PC-9 (cell line): ENCODE measurements around the gene AK9. TPM values are rescaled to one million over a fixed set of nuclear protein-coding genes. Genes with fewer than 3 reads are reported as not detected.

Experiments
- BruUV-seq: library from RNA; stranded (reverse); fragments of 400-500 nt; replicated peaks from 2 replicates; lab custom pipeline; 2021; lab: Mats Ljungman, UMichigan
- CTCF ChIA-PET: fragments of 300-600 bp; sonication (Branson Sonifier 250); formaldehyde crosslinking; loops from one replicate; lab custom pipeline; 2022; ENCODE audit warnings: antibody characterized with exemption; lab: Charles Lee
- POLR2A ChIA-PET: fragments of 300-600 bp; sonication (Branson Sonifier 250); formaldehyde crosslinking; loops from one replicate; lab custom pipeline; 2022; ENCODE audit warnings: antibody characterized with exemption; ENCODE audit not compliant: unreplicated experiment; lab: Charles Lee
- DNase-seq, 2 experiments: peaks; one replicate each; pipeline versions ENCODE4 v3.0.0 to v3.0.0-alpha.2; 2015 to 2022; ENCODE audit warnings: mixed read lengths in 1 of 2
- H2AFZ ChIP-seq: fragments of 200-600 bp; sonication (generic); 2 replicates; pipeline ENCODE4 v1.8.1; 2017; ENCODE audit warnings: antibody characterized with exemption
- H3F3A ChIP-seq: fragments of 200-600 bp; sonication (generic); 2 replicates; pipeline ENCODE4 v1.8.1; 2017; ENCODE audit warnings: antibody characterized with exemption, mild to moderate bottlenecking, low read depth; ENCODE audit not compliant: insufficient read depth
- H3K27ac ChIP-seq: fragments of 200-600 bp; sonication (generic); 2 replicates; pipeline ENCODE4 v1.6.1; 2016; ENCODE audit warnings: mixed run types
- H3K27me3 ChIP-seq: fragments of 200-600 bp; sonication (generic); 2 replicates; pipeline ENCODE4 v1.6.1; 2016; ENCODE audit warnings: low read depth, mixed run types; ENCODE audit not compliant: insufficient read depth
- H3K36me3 ChIP-seq: fragments of 200-600 bp; sonication (generic); 2 replicates; pipeline ENCODE4 v1.6.1; 2016; ENCODE audit warnings: low read depth, mixed run types
- H3K4me1 ChIP-seq: fragments of 200-600 bp; sonication (generic); replicated peaks from 2 replicates; pipeline ENCODE4 v1.6.1; 2016; ENCODE audit warnings: mixed run types; ENCODE audit not compliant: insufficient read depth
- H3K4me2 ChIP-seq: fragments of 200-600 bp; sonication (generic); 2 replicates; pipeline ENCODE4 v1.6.1; 2017; ENCODE audit warnings: mixed run types
- H3K4me3 ChIP-seq: fragments of 200-600 bp; sonication (generic); 2 replicates; pipeline ENCODE4 v1.6.1; 2016; ENCODE audit warnings: mixed run types
- H3K79me2 ChIP-seq: fragments of 200-600 bp; sonication (generic); 2 replicates; pipeline ENCODE4 v1.6.1; 2017; ENCODE audit warnings: low read depth, mixed run types
- H3K9me2 ChIP-seq: fragments of 200-600 bp; sonication (generic); 2 replicates; pipeline ENCODE4 v1.8.1; 2017; ENCODE audit warnings: mild to moderate bottlenecking; ENCODE audit not compliant: insufficient read depth
- H3K9me3 ChIP-seq: fragments of 200-600 bp; sonication (generic); 2 replicates; pipeline ENCODE4 v1.8.1; 2016; ENCODE audit warnings: low read depth; ENCODE audit not compliant: insufficient read depth
- H4K20me1 ChIP-seq: fragments of 200-600 bp; sonication (generic); 2 replicates; pipeline ENCODE4 v1.8.1; 2017; ENCODE audit not compliant: insufficient read depth
- CTCF ChIP-seq: fragments of 200-600 bp; sonication (generic); conservative IDR thresholded peaks from 2 replicates; pipeline ENCODE4 v1.6.1; 2017; ENCODE audit warnings: mixed run types, antibody characterized with exemption, mild to moderate bottlenecking, moderate library complexity
- EZH2 ChIP-seq: fragments of 200-600 bp; sonication (generic); IDR thresholded peaks from 2 replicates; pipeline ENCODE4 v1.8.0; 2017; ENCODE audit warnings: antibody characterized with exemption, low read depth
- intact Hi-C: fragments of 100-400 bp; cut with micrococcal nuclease; formaldehyde crosslinking; loops from one replicate; pipeline ENCODE4 v1.10.0; 2022; ENCODE audit not compliant: unreplicated experiment
- total RNA-seq: library from RNA; stranded (reverse); gene quantifications from 2 replicates; pipeline ENCODE4 v1.2.3, GENCODE V29; 2021

Gene AK9
- total RNA-seq, 1 experiment from 2014 or later = 7.4 TPM

GRCh38 chr6:109472132-109472995, 218.6 kb downstream of the AK9 start:
- POLR2A ChIA-PET = interaction anchor here (0.6 kb wide), 1 partner anchor 33 kb away, joined by 4 read pairs; no protein-coding TSS in a partner anchor
- H3K4me1 ChIP-seq = no peaks in the 10 kb centered on the region
- H3K4me2 ChIP-seq = no peak overlapping the region
- no peak for TF ChIP-seq EZH2
- TF ChIP-seq CTCF = no peak
- intact Hi-C loops = no loop called here
- no peaks in the 10 kb centered on the region for H3K9me2 ChIP-seq
- H3F3A ChIP-seq = no peaks in the 10 kb centered on the region
- H2AFZ ChIP-seq = no peak overlapping the region
- H3K36me3 ChIP-seq = peaks cover 48% of the 10 kb centered on the region
- no peak overlapping the region for H3K27ac ChIP-seq
- H3K27me3 ChIP-seq = no peaks in the 10 kb centered on the region
- no peaks in the 10 kb centered on the region for H3K9me3 ChIP-seq
- DNase-seq = no peak
- peaks cover 7% of the 10 kb centered on the region; the same call in 1 of the 2 replicates for H4K20me1 ChIP-seq
- no peak overlapping the region for H3K4me3 ChIP-seq
- no TSS peak for BruUV-seq
- CTCF ChIA-PET = no interaction called here
- peaks cover 16% of the 10 kb centered on the region; the same call in 1 of the 2 replicates for H3K79me2 ChIP-seq

- no peak for DNase-seq
- CTCF ChIA-PET = no interaction called here
- Histone ChIP-seq H3K4me2 (no peak overlapping the region), H3K9me2 (no peaks in the 10 kb centered on the region), H3K27me3 (no peaks in the 10 kb centered on the region), H3K36me3 (peaks cover 54% of the 10 kb centered on the region), H3K79me2 (peaks cover 5% of the 10 kb centered on the region; the same call in 1 of the 2 replicates), H3K4me1 (no peaks in the 10 kb centered on the region), H4K20me1 (peaks cover 5% of the 10 kb centered on the region; the same call in 1 of the 2 replicates), H3F3A (no peaks in the 10 kb centered on the region), H3K4me3 (no peak overlapping the region), H3K9me3 (no peaks in the 10 kb centered on the region), H2AFZ (no peak overlapping the region), H3K27ac (no peak overlapping the region)
- no TSS peak for BruUV-seq
- no peak for TF ChIP-seq EZH2
- no peak for TF ChIP-seq CTCF
- POLR2A ChIA-PET = no interaction called here
- intact Hi-C loops = no loop called here
Measured at GRCh38 chr6:109471105-109471810, 219.7 kb downstream of the AK9 start.

- Histone ChIP-seq H3K27ac (no peak overlapping the region), H3K4me3 (no peak overlapping the region), H3K9me2 (no peaks in the 10 kb centered on the region), H4K20me1 (peaks cover 5% of the 10 kb centered on the region; the same call in 1 of the 2 replicates), H3K79me2 (no peaks in the 10 kb centered on the region), H3K9me3 (no peaks in the 10 kb centered on the region), H3K4me2 (no peak overlapping the region), H3K27me3 (no peaks in the 10 kb centered on the region), H3K4me1 (no peaks in the 10 kb centered on the region), H3K36me3 (peaks cover 61% of the 10 kb centered on the region), H3F3A (no peaks in the 10 kb centered on the region), H2AFZ (no peak overlapping the region)
- POLR2A ChIA-PET = no interaction called here
- no TSS peak for BruUV-seq
- TF ChIP-seq EZH2 (no peak), CTCF (no peak)
- no peak for DNase-seq
- CTCF ChIA-PET = no interaction called here
- intact Hi-C loops = no loop called here
Measured at GRCh38 chr6:109469591-109470189, 221.3 kb downstream of the AK9 start.
